GM12874 (cell line): Measurements from ENCODE around the gene OR11G2.

ENCODE experiments used
- TF ChIP-seq, protein P1 (sequence below): IDR thresholded peaks from 2 replicates; pipeline ENCODE4 v1.5.1; 2011; ENCODE audit warnings: low read depth, mild to moderate bottlenecking, control low read depth, low read length, moderate library complexity; ENCODE audit not compliant: insufficient read depth

OR11G2 gene

DNA sequence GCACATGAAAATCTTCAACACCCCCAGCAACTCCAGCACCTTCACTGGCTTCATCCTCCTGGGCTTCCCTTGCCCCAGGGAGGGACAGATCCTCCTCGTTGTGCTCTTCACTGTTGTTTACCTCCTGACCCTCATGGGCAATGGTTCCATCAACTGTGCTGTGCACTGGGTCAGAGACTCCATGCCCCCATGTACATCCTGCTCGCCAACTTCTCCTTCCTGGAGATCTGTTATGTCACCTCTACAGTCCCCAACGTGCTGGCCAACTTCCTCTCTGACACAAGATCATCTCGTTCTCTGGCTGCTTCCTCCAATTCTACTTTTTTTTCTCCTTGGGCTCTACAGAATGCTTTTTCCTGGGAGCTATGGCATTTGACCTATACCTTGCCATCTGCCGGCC, 11.5 kb upstream of the OR11G2 start:
- TF ChIP-seq, protein P1, sequence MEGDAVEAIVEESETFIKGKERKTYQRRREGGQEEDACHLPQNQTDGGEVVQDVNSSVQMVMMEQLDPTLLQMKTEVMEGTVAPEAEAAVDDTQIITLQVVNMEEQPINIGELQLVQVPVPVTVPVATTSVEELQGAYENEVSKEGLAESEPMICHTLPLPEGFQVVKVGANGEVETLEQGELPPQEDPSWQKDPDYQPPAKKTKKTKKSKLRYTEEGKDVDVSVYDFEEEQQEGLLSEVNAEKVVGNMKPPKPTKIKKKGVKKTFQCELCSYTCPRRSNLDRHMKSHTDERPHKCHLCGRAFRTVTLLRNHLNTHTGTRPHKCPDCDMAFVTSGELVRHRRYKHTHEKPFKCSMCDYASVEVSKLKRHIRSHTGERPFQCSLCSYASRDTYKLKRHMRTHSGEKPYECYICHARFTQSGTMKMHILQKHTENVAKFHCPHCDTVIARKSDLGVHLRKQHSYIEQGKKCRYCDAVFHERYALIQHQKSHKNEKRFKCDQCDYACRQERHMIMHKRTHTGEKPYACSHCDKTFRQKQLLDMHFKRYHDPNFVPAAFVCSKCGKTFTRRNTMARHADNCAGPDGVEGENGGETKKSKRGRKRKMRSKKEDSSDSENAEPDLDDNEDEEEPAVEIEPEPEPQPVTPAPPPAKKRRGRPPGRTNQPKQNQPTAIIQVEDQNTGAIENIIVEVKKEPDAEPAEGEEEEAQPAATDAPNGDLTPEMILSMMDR: no peak

DNA sequence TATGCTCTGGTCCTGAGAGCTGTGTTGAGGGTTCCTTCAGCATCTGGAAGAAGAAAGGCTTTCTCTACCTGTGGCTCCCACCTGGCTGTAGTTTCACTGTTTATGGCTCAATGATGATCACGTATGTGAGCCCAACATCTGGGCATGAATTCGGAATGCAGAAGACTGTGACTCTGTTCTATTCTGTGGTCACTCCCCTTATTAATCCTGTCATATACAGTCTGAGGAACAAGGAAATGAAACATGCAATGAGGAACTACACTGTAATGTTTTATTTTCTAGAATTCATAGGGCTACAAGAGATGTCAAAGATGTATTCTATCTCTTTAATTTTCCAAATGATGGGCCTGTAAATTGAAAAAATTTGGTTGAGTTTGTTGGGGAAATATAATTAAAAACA, 10.8 kb upstream of the OR11G2 start:
- TF ChIP-seq, protein P1: no peak

DNA sequence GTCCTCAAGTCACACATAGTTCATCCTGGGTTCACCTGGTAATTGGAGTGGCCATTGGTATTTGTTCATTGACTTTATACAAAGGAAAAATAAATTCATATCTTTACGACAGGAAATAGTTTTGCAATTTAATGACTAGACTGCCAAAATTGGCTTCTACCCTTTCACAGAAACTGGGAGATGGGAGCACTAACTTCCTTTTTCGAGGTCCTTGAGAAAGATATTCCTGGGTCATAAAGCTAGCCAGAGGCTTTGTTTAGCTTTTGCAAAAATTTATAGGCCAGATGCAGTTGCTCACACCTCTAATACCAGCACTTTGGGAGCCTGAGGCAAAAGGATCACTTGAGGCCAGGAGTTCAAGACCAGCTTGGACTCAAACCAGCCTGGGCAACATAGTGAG, 10.2 kb upstream of the OR11G2 start:
- TF ChIP-seq, protein P1: no peak

DNA sequence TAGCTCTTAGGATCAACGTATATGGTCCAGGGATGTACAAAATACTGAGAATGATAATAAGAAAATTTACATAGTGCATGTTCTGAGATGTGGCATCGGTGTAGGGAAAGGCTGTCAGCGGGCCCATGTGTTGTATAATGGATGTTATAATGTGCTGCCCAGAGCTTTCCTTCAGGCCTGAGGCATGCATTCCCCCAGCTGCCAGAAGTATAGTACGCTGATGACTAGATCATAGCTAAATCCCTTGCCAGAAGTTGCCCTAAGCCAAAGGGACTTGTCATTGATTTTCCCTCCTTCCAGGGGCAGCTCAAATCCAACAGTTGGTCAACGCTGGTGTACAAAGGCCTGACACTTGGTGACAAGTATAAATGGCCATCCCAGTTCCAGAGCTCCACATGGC, 6.5 kb upstream of the OR11G2 start:
- TF ChIP-seq, protein P1: no peak

DNA sequence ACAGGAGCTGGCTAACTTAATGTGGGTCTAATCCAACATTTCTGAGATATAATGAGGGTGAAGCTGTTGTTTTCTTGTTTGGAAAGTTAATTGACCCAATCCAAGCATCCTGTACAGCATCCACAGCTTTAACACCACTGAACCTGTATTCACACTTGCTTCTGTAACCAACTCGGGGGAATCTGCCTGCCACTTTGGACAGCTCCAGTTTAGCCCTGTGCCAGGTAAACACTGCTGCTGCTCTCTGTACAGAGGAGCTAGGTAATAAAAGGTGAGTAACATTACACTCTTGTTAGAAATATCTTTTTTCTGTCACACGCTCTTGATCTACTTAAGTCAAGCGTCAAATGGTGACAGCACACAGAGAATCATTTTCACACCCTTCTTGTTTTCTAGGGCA, 700 bp downstream of the OR11G2 start:
- TF ChIP-seq, protein P1: no peak

DNA sequence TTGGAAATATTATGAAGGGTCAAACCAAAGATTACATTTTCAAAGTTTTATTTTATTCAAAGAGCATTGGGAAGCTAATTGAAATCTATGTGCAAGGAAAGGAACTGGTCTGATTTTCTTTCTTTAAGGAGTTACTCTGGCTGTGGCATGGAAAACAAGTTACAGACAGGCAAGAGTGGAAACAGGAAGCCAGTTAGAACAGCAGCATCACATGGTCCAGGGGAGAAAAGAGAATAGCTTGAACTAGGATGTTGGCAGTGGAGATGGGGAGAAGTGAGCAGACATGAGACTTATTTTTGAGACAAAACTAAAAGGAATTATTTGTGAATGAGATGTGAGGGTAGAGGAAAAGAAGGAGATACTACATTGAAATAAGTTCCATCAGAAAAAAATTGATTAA, 3.4 kb downstream of the OR11G2 start:
- TF ChIP-seq, protein P1: no peak

DNA sequence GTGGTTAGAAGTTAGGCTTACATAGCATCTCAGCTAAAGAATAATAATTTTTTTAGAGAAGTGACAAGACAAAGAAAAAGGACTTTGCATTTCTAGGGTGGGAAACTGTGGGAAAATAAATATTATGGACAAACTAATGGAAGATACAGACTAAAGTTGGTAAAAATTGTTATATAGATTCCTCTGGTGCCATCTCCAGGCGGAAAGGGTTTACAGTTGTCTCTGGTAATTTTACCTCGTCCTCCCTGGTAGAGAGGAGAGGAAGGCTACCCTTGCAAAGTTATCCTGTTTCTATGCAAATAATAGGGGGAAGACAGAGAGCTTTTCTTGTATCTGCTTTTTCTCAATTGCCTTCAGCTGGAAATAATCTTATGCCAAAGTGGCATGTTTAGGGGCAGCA, 5.2 kb downstream of the OR11G2 start:
- TF ChIP-seq, protein P1: no peak

DNA sequence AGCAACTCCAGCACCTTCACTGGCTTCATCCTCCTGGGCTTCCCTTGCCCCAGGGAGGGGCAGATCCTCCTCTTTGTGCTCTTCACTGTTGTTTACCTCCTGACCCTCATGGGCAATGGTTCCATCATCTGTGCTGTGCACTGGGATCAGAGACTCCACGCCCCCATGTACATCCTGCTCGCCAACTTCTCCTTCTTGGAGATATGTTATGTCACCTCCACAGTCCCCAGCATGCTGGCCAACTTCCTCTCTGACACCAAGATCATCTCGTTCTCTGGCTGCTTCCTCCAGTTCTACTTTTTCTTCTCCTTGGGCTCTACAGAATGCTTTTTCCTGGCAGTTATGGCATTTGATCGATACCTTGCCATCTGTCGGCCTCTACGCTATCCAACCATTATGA, 6.8 kb downstream of the OR11G2 start:
- TF ChIP-seq, protein P1: no peak
